Keratinocyte (primary cell): Measurements from ENCODE around the gene ZCCHC7.

ENCODE experiments used
- EZH2 ChIP-seq: IDR thresholded peaks from one replicate; pipeline ENCODE4 v1.6.1; 2012; ENCODE audit warnings: inconsistent platforms, mild to moderate bottlenecking, low read length, moderate library complexity
- TF ChIP-seq, protein P1 (sequence below), 3 experiments: IDR thresholded peaks in 1 of 3; conservative IDR thresholded peaks in 1 of 3; optimal IDR thresholded peaks in 1 of 3; 2 replicates in 2 of 3; 3 replicates in 1 of 3; pipeline versions ENCODE3 to v1.5.1; 2011; ENCODE audit warnings: low read length in 3 of 3, mild to moderate bottlenecking in 3 of 3, moderate library complexity in 2 of 3, control low read depth in 1 of 3, inconsistent platforms in 1 of 3; ENCODE audit not compliant: insufficient read depth in 2 of 3; ENCODE audit errors: extremely low read depth in 1 of 3

DNA sequence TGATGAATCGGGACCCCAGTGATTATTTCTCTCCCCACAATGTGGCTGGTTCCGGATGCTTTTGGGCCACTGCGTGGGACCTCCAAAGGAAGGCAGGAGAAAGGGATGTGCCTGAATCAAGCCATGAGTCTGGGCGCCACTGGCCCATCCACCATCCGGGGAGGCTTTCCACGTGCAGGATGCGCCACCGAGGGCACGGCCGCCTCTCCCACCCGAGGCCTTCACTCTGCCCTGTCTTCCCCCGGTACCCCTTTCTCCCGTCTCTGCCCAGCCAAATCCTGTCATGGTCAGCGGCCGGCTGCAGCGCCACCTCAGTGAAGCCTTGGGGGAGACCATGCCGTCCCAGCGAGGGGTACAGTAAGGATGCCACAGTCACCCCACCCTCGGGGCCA lies 258.2 kb downstream of the ZCCHC7 start:
- TF ChIP-seq, protein P1, sequence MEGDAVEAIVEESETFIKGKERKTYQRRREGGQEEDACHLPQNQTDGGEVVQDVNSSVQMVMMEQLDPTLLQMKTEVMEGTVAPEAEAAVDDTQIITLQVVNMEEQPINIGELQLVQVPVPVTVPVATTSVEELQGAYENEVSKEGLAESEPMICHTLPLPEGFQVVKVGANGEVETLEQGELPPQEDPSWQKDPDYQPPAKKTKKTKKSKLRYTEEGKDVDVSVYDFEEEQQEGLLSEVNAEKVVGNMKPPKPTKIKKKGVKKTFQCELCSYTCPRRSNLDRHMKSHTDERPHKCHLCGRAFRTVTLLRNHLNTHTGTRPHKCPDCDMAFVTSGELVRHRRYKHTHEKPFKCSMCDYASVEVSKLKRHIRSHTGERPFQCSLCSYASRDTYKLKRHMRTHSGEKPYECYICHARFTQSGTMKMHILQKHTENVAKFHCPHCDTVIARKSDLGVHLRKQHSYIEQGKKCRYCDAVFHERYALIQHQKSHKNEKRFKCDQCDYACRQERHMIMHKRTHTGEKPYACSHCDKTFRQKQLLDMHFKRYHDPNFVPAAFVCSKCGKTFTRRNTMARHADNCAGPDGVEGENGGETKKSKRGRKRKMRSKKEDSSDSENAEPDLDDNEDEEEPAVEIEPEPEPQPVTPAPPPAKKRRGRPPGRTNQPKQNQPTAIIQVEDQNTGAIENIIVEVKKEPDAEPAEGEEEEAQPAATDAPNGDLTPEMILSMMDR (optimal IDR thresholded peaks at IDR 0.05 in 1 of 3, IDR thresholded peaks at IDR 0.05 in 1 of 3, conservative IDR thresholded peaks at IDR 0.05 in 1 of 3; ENCODE audit: extremely low read depth in 1 of 3, insufficient read depth in 2 of 3, low read length in 3 of 3): no peak
- no peak for TF ChIP-seq EZH2
